ENCODE results near the gene TIGAR. TPM values are rescaled to one million over a fixed set of nuclear protein-coding genes. Genes with fewer than 3 reads are reported as not detected.

TIGAR gene, protein sequence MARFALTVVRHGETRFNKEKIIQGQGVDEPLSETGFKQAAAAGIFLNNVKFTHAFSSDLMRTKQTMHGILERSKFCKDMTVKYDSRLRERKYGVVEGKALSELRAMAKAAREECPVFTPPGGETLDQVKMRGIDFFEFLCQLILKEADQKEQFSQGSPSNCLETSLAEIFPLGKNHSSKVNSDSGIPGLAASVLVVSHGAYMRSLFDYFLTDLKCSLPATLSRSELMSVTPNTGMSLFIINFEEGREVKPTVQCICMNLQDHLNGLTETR
- total RNA-seq (2021; fragmentation: NEBNext Ultra II Directional; extraction: Animal tissue kit (Norgen Biotek cat#: 25700)) = 26.4 and 27.6 TPM in 2 replicates
- 1.8 and 3.8 TPM in 2 replicates for polyA plus RNA-seq (2011; rRNA removed)
- 5.3 TPM for polyA plus RNA-seq (2011; cell fraction: cytosol; rRNA removed)
- polyA plus RNA-seq (2011; cell fraction: nucleus; rRNA removed) = 2.1 TPM
- polyA plus RNA-seq (2012, experiment 1 of 2) = 11.4 to 17.3 TPM (median 14.4 TPM) in 4 replicates
- polyA plus RNA-seq (2012, experiment 2 of 2) = 1.1 TPM
- 8.7 TPM for polyA plus RNA-seq (2013, experiment 1 of 2)
- polyA plus RNA-seq (2013, experiment 2 of 2) = 9.3 TPM
- 2.4 TPM in 2 replicates for polyA minus RNA-seq (2011; rRNA and poly(A)+ RNA removed)
- 2.1 TPM for polyA minus RNA-seq (2011; cell fraction: cytosol; rRNA and poly(A)+ RNA removed)
- 4.9 TPM for polyA minus RNA-seq (2011; cell fraction: nucleus; rRNA and poly(A)+ RNA removed)
- long read RNA-seq, experiment 1, transcript TIGAR-201 (6 exons, 2,782 nt) = major isoform, 8 of 24 reads
- long read RNA-seq, experiment 1, partial matches to known transcripts = 11 of 24 reads
- long read RNA-seq, experiment 1, other reads (novel, unspliced or antisense) = 5 of 24 reads
- long read RNA-seq, experiment 2, transcript TIGAR-201 (6 exons, 2,782 nt) = major isoform, 40 of 47 reads
- long read RNA-seq, experiment 2, partial matches to known transcripts = 0 of 47 reads
- long read RNA-seq, experiment 2, other reads (novel, unspliced or antisense) = 7 of 47 reads

DNA sequence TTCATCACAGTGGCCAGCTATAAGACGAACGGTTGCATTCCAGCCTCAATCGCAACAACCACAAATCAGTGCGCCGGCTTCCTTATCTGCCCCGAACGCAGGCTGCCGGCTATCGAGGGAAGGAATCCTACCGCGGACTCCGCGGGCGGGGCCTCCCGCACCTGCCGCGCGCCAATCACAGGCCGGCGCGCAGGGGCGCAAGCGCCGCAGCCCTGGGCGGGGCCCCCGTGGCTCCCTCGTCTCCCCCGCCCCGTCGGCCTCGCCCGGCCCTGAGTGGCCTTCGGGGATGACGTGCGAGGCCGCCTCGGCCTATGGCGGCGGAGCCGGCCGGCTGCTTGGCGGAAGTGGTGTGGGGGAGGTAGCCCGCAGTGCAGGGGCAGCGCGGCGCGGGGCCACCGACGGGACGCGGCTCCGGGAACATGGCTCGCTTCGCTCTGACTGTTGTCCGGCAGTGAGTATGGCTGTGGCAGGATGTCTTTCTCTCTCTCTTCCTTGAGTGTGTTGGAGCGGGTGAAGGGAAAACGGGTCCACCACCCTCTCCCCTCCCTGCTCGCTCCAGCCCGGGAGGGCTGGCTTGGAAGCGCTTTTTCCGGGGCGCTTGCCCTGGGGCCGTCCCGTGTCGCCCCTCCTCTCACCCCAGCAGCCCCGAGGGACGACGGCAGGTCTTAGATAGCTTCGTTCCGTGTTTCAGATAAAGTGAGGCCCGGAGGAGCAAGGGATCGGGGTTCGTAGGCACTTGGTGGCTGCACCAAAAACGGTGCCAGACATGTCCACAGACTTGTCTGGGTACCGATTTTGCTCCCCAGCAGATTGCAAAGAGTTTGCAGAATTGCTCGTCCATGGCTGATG, at the start of gene TIGAR:
TIGAR (plus strand) TSS at position 361 of the 849 bp plus-strand sequence; CDS start at position 420, 59 bp downstream.
- CTCF ChIA-PET (ENCODE audit: partially characterized antibody) = interaction anchor here (0.6 to 1.2 kb wide), 2 partner anchors 8 to 284 kb away, joined by 3 to 5 read pairs; no protein-coding TSS in a partner anchor
- Histone ChIP-seq H3K79me2 (ENCODE audit: control insufficient read depth in 1 of 2, insufficient read depth in 2 of 2, low read length in 2 of 2) (peaks cover 0 to 33% of the 10 kb centered on the region in 2 experiments; a peak in 2 of 4 replicates), H3K18ac (ENCODE audit: extremely low read depth, low read length) (peak within 1 kb of the TSS; percentile 68), H3K4ac (replicated peaks; ENCODE audit: insufficient read length, low read depth, low read length) (peak within 1 kb of the TSS; percentile 39), H4K8ac (ENCODE audit: extremely low read depth, insufficient read depth, low read length) (peak within 1 kb of the TSS; percentile 91), H3K23me2 (ENCODE audit: low read depth, low read length) (peaks cover 13% of the 10 kb centered on the region; the same call in 1 of the 2 replicates), H3K4me3 (ENCODE audit: extremely low read depth in 1 of 4, insufficient read depth in 2 of 4, low read depth in 3 of 4, low read length in 4 of 4) (peak within 1 kb of the TSS; percentile 78 to 95 (median 88)), H3K56ac (replicated peaks; ENCODE audit: insufficient read length, low read depth, low read length) (no peak within 1 kb of the TSS), H2AFZ (ENCODE audit: low read length) (peak within 1 kb of the TSS; percentile 89; the same call in 1 of the 2 replicates), H2BK120ac (replicated peaks; ENCODE audit: low read depth, low read length) (peak within 1 kb of the TSS; percentile 54), H2BK12ac (ENCODE audit: low read depth, low read length) (peak within 1 kb of the TSS; percentile 80; the same call in 1 of the 2 replicates), H3K9me3 (ENCODE audit: insufficient read depth in 2 of 2, low read depth in 1 of 2, low read length in 1 of 2) (no peaks in the 10 kb centered on the region; a peak in 1 of 4 replicates), H4K91ac (replicated peaks; ENCODE audit: insufficient read length, low read length) (peak within 1 kb of the TSS; percentile 95), H3K79me1 (ENCODE audit: low read depth, low read length) (no peaks in the 10 kb centered on the region), H3K36me3 (ENCODE audit: control insufficient read depth in 2 of 4, insufficient read depth in 4 of 4, low read length in 3 of 4) (peaks cover 2 to 6% (median 3%) of the 10 kb centered on the region in 4 experiments; a peak in 4 of 8 replicates), H3K23ac (ENCODE audit: insufficient read length) (no peak within 1 kb of the TSS), H2BK15ac (ENCODE audit: low read length) (peak within 1 kb of the TSS; percentile 98; the same call in 1 of the 2 replicates), H4K5ac (ENCODE audit: insufficient read length, low read depth, low read length) (peak within 1 kb of the TSS; percentile 83), H3K14ac (ENCODE audit: insufficient read length) (peak within 1 kb of the TSS; percentile 92), H3K27ac (ENCODE audit: low read depth, low read length) (peak within 1 kb of the TSS; percentile 83), H4K20me1 (replicated peaks in 1 of 2; ENCODE audit: control insufficient read depth in 1 of 2, insufficient read depth in 2 of 2, low read length in 2 of 2) (no peaks in the 10 kb centered on the region), H2BK5ac (ENCODE audit: low read depth, low read length) (peak within 1 kb of the TSS; percentile 73; the same call in 1 of the 2 replicates), H3K4me2 (ENCODE audit: insufficient read depth in 1 of 2, low read depth in 2 of 2, low read length in 2 of 2) (peak within 1 kb of the TSS; percentile 84 to 87), H2BK20ac (ENCODE audit: low read length) (no peak within 1 kb of the TSS), H3K27me3 (replicated peaks in 1 of 4; ENCODE audit: control insufficient read depth in 3 of 4, extremely low read depth in 1 of 4, insufficient read depth in 3 of 4, low read length in 3 of 4) (peaks cover 0 to 3% (median 0%) of the 10 kb centered on the region in 4 experiments; a peak in 2 of 7 replicates), H3K4me1 (replicated peaks in 1 of 4; ENCODE audit: control insufficient read depth in 3 of 4, insufficient read depth in 4 of 4, low read length in 3 of 4) (peaks cover 0 to 6% (median 1%) of the 10 kb centered on the region in 4 experiments; a peak in 4 of 7 replicates), H2AK5ac (ENCODE audit: low read depth, low read length) (peak within 1 kb of the TSS; percentile 24; the same call in 1 of the 2 replicates), H3K9ac (replicated peaks in 1 of 4; ENCODE audit: extremely low read depth in 1 of 4, low read depth in 3 of 4, low read length in 3 of 4) (peak within 1 kb of the TSS; percentile 68 to 91 (median 74))
- 1% methylated on average over 74 of the region's 76 CpGs; no CpG with 5 or more reads in 1 of the 2 experiments for WGBS, 2 experiments (ENCODE audit: extremely low coverage in 1 of 2, insufficient coverage in 1 of 2, insufficient read length in 1 of 2, insufficient replicate concordance in 2 of 2, low coverage in 1 of 2, low lambda C conversion rate in 2 of 2, missing lambda C conversion rate in 1 of 2)
- DNase-seq (ENCODE audit: low read depth in 1 of 2, low spot score in 2 of 2) = peak; percentile 75 to 89
- no peak for FAIRE-seq
- POLR2A ChIA-PET (ENCODE audit: partially characterized antibody) = interaction anchor here (1.2 to 3.3 kb wide), 5 partner anchors 9 to 60 kb away, joined by 3 to 16 read pairs (median 6); partner anchors contain the start of gene CCND2
- TF ChIP-seq, protein P1, sequence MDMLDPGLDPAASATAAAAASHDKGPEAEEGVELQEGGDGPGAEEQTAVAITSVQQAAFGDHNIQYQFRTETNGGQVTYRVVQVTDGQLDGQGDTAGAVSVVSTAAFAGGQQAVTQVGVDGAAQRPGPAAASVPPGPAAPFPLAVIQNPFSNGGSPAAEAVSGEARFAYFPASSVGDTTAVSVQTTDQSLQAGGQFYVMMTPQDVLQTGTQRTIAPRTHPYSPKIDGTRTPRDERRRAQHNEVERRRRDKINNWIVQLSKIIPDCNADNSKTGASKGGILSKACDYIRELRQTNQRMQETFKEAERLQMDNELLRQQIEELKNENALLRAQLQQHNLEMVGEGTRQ (IDR thresholded peaks at IDR 0.05; ENCODE audit: low read length) = no peak
- TF ChIP-seq NRF1 (IDR thresholded peaks at IDR 0.05; ENCODE audit: low read depth, low read length) = peak; percentile 53
- no peak for TF ChIP-seq MAFK (IDR thresholded peaks at IDR 0.05; ENCODE audit: low read depth, low read length)
- TF ChIP-seq GTF2F1 (IDR thresholded peaks at IDR 0.05; ENCODE audit: borderline replicate concordance, low read depth, low read length) = peak; percentile 65; the same call in 1 of the 2 replicates
